OCI-LY3 (cell line): Measurements from ENCODE around the gene ABCC8.

Source experiments
- EZH2phosphoT487 ChIP-seq: fragments of 200-600 bp; shearing (Covaris generic); IDR thresholded peaks from 2 replicates; pipeline ENCODE4 v1.6.1; 2018; ENCODE audit warnings: antibody characterized with exemption, mixed run types, low read depth
- TF ChIP-seq, protein P1 (sequence below): fragments of 200-600, 300-600 bp; sonication (generic); IDR thresholded peaks from 2 replicates; pipeline ENCODE4 v1.5.1; 2014; ENCODE audit warnings: antibody characterized with exemption, low read length, low read depth

DNA sequence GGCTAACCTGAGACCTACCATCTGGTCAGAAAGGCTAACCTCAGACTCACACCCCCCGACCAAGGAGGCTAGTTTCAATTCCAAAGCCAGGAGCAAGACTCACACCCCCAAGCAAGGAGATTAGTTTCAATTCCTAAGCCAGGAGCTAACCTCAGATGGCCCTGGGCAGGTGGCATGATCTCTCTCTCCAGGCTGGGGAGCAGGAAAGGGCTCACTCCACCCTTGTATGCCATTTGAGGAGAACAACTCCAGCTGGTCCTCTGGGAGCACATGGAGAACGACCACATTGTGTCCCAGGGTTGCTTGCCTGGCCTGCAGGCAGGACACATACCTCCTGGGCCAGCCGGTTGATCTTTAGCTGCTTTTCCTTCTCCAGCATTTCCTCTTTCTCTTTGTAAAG, 34.9 kb upstream of the ABCC8 start:
- TF ChIP-seq, protein P1, sequence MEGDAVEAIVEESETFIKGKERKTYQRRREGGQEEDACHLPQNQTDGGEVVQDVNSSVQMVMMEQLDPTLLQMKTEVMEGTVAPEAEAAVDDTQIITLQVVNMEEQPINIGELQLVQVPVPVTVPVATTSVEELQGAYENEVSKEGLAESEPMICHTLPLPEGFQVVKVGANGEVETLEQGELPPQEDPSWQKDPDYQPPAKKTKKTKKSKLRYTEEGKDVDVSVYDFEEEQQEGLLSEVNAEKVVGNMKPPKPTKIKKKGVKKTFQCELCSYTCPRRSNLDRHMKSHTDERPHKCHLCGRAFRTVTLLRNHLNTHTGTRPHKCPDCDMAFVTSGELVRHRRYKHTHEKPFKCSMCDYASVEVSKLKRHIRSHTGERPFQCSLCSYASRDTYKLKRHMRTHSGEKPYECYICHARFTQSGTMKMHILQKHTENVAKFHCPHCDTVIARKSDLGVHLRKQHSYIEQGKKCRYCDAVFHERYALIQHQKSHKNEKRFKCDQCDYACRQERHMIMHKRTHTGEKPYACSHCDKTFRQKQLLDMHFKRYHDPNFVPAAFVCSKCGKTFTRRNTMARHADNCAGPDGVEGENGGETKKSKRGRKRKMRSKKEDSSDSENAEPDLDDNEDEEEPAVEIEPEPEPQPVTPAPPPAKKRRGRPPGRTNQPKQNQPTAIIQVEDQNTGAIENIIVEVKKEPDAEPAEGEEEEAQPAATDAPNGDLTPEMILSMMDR, result no peak
- TF ChIP-seq EZH2phosphoT487, result no peak
